SK-N-SH (cell line): ENCODE measurements around the gene LRRC59. TPM values are rescaled to one million over a fixed set of nuclear protein-coding genes. Genes with fewer than 3 reads are reported as not detected.
A peak's percentile ranks its signal among the peaks of the same experiment; 100 is the strongest.

Experiments
- CTCF ChIA-PET: fragments of 300-600, 350-600 bp; formaldehyde crosslinking; extraction: SDS; loops from one replicate; lab custom pipeline; 2021; lab: Yijun Ruan, JAX
- POLR2A ChIA-PET: fragments of 350-600 bp; sonication (Branson Sonifier 250); formaldehyde crosslinking; extraction: SDS; loops from one replicate; lab custom pipeline; 2020; ENCODE audit warnings: antibody characterized with exemption, inconsistent platforms; lab: Yijun Ruan, JAX
- DNase-seq: peaks from one replicate; pipeline ENCODE4 v3.0.0; 2012
- H2AFZ ChIP-seq: fragments of 200-600 bp; sonication (generic); 2 replicates; pipeline ENCODE4 v1.8.1; 2016; ENCODE audit warnings: antibody characterized with exemption, mild to moderate bottlenecking, low read depth
- H3F3A ChIP-seq: fragments of 200-600 bp; sonication (generic); replicated peaks from 2 replicates; pipeline ENCODE3; 2016; ENCODE audit warnings: antibody characterized with exemption, mild to moderate bottlenecking; ENCODE audit not compliant: insufficient read depth
- H3K27ac ChIP-seq, 2 experiments: fragments of 200-500 bp in 1 of 2; fragments of 200-600 bp in 1 of 2; sonication (Bioruptor generic) in 1 of 2; sonication (generic), shearing (Covaris generic) in 1 of 2; 2 replicates each; pipeline versions ENCODE4 v1.5.1 to v1.6.1; 2014 to 2016; ENCODE audit warnings: low read depth in 2 of 2, inconsistent platforms in 1 of 2, low read length in 1 of 2, mild to moderate bottlenecking in 1 of 2, mixed read lengths in 1 of 2
- H3K27me3 ChIP-seq: fragments of 200-600 bp; sonication (generic), shearing (Covaris generic); 2 replicates; pipeline ENCODE4 v1.6.1; 2016; ENCODE audit warnings: mixed run types; ENCODE audit not compliant: insufficient read depth
- H3K36me3 ChIP-seq, 2 experiments: fragments of 200-500 bp in 1 of 2; fragments of 200-600 bp in 1 of 2; sonication (Bioruptor generic) in 1 of 2; sonication (generic) in 1 of 2; replicated peaks in 1 of 2; 2 replicates each; pipeline versions ENCODE3 to v1.5.1; 2014 to 2016; ENCODE audit warnings: low read length in 1 of 2, mild to moderate bottlenecking in 1 of 2; ENCODE audit not compliant: insufficient read depth in 2 of 2, control insufficient read depth in 1 of 2
- H3K4me1 ChIP-seq, 2 experiments: fragments of 200-500 bp in 1 of 2; fragments of 200-600 bp in 1 of 2; sonication (Bioruptor generic) in 1 of 2; sonication (generic), shearing (Covaris generic) in 1 of 2; 2 replicates each; pipeline versions ENCODE4 v1.5.1 to v1.6.1; 2014 to 2016; ENCODE audit warnings: low read depth in 1 of 2, low read length in 1 of 2, mixed run types in 1 of 2; ENCODE audit not compliant: insufficient read depth in 2 of 2, control insufficient read depth in 1 of 2
- H3K4me2 ChIP-seq: fragments of 200-600 bp; sonication (generic), shearing (Covaris generic); 2 replicates; pipeline ENCODE4 v1.6.1; 2017; ENCODE audit warnings: mixed run types
- H3K4me3 ChIP-seq, 2 experiments: fragments of 200-500 bp in 1 of 2; fragments of 200-600 bp in 1 of 2; sonication (Bioruptor generic) in 1 of 2; sonication (generic), shearing (Covaris generic) in 1 of 2; 2 replicates each; pipeline versions ENCODE4 v1.5.1 to v1.8.1; 2014 to 2016; ENCODE audit warnings: low read depth in 2 of 2, inconsistent platforms in 1 of 2, low read length in 1 of 2, mild to moderate bottlenecking in 1 of 2, mixed read lengths in 1 of 2, moderate library complexity in 1 of 2
- H3K79me2 ChIP-seq: fragments of 200-600 bp; sonication (generic); 2 replicates; pipeline ENCODE4 v1.8.1; 2017; ENCODE audit warnings: mild to moderate bottlenecking; ENCODE audit not compliant: insufficient read depth
- H3K9ac ChIP-seq: fragments of 200-600 bp; sonication (generic); 2 replicates; pipeline ENCODE4 v1.6.1; 2017; ENCODE audit warnings: mixed run types
- H3K9me2 ChIP-seq: fragments of 200-600 bp; sonication (generic); 2 replicates; pipeline ENCODE4 v1.6.1; 2017; ENCODE audit warnings: mixed run types
- H3K9me3 ChIP-seq: fragments of 200-600 bp; sonication (generic); 2 replicates; pipeline ENCODE4 v1.6.1; 2017; ENCODE audit warnings: mixed run types, mild to moderate bottlenecking, moderate library complexity
- H4K20me1 ChIP-seq: fragments of 200-600 bp; sonication (generic); 2 replicates; pipeline ENCODE4 v1.6.1; 2017; ENCODE audit warnings: mild to moderate bottlenecking, mixed run types; ENCODE audit not compliant: insufficient read depth
- CHD2 ChIP-seq: fragments of 150-350 bp; IDR thresholded peaks from 2 replicates; pipeline ENCODE4 v1.6.1; 2018; ENCODE audit warnings: low read length; ENCODE audit not compliant: partially characterized antibody
- GATA2 ChIP-seq: sonication (generic); formaldehyde crosslinking; IDR thresholded peaks from 2 replicates; pipeline ENCODE4 v1.5.0; 2020; ENCODE audit warnings: mild to moderate bottlenecking, missing genetic modification reagents
- MEF2A ChIP-seq: IDR thresholded peaks from 2 replicates; pipeline ENCODE4 v1.4.0; 2012; ENCODE audit warnings: low read depth, borderline replicate concordance
- NFIC ChIP-seq: IDR thresholded peaks from 2 replicates; pipeline ENCODE4 v1.4.0; 2012; ENCODE audit warnings: borderline replicate concordance
- NRF1 ChIP-seq: IDR thresholded peaks from 2 replicates; pipeline ENCODE4 v1.6.1; 2012; ENCODE audit warnings: low read depth, mild to moderate bottlenecking, low read length
- SIN3A ChIP-seq: IDR thresholded peaks from 2 replicates; pipeline ENCODE4 v1.6.1; 2012; ENCODE audit warnings: low read depth, mild to moderate bottlenecking, low read length, moderate library complexity, borderline replicate concordance
- SMC3 ChIP-seq: IDR thresholded peaks from 2 replicates; pipeline ENCODE4 v1.6.1; 2012; ENCODE audit warnings: low read depth, low read length, improper control_type of control experiment
- TCF12 ChIP-seq: IDR thresholded peaks from 2 replicates; pipeline ENCODE4 v1.4.0; 2012
- TEAD4 ChIP-seq: IDR thresholded peaks from 2 replicates; pipeline ENCODE4 v1.4.0; 2012; ENCODE audit warnings: mild to moderate bottlenecking, borderline replicate concordance; ENCODE audit not compliant: insufficient read depth
- WGBS: methylation state at CpG from one replicate; pipeline ENCODE4 v1.1.6; 2017; ENCODE audit warnings: low lambda C conversion rate; 5-methylcytosine and 5-hydroxymethylcytosine counted together
- polyA plus RNA-seq, 3 experiments: library from polyadenylated mRNA; depleted of rRNA; stranded (reverse); fragments of >200 nt; gene quantifications; 2 replicates each; pipeline ENCODE4 v1.2.3, GENCODE V29; 2012
- TF ChIP-seq, protein P1 (sequence below): fragments of 150-350 bp; IDR thresholded peaks from 2 replicates; pipeline ENCODE4 v1.6.1; 2017; ENCODE audit warnings: antibody characterized with exemption, low read length, low read depth, borderline replicate concordance
- TF ChIP-seq, protein P2 (sequence below): IDR thresholded peaks from 2 replicates; pipeline ENCODE4 v1.4.0; 2012; ENCODE audit warnings: low read depth, borderline replicate concordance
- TF ChIP-seq, protein P3 (sequence below): IDR thresholded peaks from 2 replicates; pipeline ENCODE4; 2012

The LRRC59 gene
- polyA plus RNA-seq, 1 of the 3 experiments (the other 2 are of a cell fraction): 137 TPM

DNA sequence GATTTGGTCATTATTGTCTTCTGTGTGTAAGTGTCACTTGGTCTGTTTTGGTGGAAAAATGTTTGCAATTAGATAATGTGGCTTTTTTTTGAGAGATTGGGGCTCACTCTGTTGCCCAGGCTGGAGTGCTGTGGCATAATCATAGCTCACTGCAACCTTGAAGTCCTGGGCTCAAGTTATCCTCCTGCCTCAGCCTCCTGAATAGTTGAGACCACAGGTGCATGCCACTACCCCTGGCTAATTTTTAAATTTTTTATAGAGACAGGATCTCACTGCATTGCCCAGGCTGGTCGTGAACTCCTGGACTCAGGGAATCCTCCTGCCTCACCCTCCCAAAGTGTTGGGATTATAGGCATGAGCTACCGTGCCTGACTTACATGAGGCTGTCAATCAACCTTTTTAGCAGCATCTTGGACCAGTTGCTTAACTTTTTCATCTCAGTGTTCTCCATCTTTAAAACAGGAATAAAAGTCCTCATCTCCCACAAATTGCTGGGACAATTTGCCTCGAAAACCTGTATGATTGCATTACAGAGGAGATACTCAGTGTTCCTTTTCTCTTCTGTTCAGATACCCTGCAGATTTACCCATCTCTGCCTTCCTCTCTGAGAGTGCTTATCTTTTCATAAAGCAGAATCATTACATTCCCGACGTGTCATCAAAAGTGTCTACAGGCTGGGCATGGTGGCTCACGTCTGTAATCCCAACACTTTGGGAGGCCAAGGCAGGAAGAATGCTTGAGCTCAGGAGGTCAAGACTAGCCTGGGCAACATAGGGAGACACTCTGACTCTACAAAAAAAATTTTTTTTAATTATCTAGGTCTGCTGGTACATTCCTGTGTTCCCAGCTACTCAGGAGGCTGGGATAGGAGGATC is 47.8 kb upstream of the LRRC59 start:
- Histone ChIP-seq H3K79me2 (peaks cover 9% of the 10 kb centered on the region; the same call in 1 of the 2 replicates), H3K9me3 (no peaks in the 10 kb centered on the region), H3F3A (peaks cover 3% of the 10 kb centered on the region), H2AFZ (no peak overlapping the region), H3K27ac (no peak overlapping the region), H3K27me3 (no peaks in the 10 kb centered on the region), H3K9me2 (no peaks in the 10 kb centered on the region), H3K4me3 (no peak overlapping the region), H4K20me1 (peaks cover 9% of the 10 kb centered on the region; the same call in 1 of the 2 replicates), H3K36me3 (no peaks in the 10 kb centered on the region), H3K4me2 (no peak overlapping the region), H3K9ac (no peak overlapping the region), H3K4me1 (peaks cover 0 to 10% of the 10 kb centered on the region in 2 experiments; a peak in 1 of 4 replicates)
- DNase-seq: no peak
- WGBS: 91% methylated on average over 6 of the region's 6 CpGs
- ChIA-PET POLR2A (no interaction called here), CTCF (interaction anchor here (1.0 to 1.3 kb wide), 3 partner anchors 33 to 83 kb away, joined by 3 to 4 read pairs (median 3); no protein-coding TSS in a partner anchor)
- TF ChIP-seq NRF1 (no peak), GATA2 (CRISPR knock-in tag) (no peak), SMC3 (no peak), CHD2 (no peak), SIN3A (no peak), NFIC (no peak)
- TF ChIP-seq, protein P1, sequence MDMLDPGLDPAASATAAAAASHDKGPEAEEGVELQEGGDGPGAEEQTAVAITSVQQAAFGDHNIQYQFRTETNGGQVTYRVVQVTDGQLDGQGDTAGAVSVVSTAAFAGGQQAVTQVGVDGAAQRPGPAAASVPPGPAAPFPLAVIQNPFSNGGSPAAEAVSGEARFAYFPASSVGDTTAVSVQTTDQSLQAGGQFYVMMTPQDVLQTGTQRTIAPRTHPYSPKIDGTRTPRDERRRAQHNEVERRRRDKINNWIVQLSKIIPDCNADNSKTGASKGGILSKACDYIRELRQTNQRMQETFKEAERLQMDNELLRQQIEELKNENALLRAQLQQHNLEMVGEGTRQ: no peak
- TF ChIP-seq, protein P2, sequence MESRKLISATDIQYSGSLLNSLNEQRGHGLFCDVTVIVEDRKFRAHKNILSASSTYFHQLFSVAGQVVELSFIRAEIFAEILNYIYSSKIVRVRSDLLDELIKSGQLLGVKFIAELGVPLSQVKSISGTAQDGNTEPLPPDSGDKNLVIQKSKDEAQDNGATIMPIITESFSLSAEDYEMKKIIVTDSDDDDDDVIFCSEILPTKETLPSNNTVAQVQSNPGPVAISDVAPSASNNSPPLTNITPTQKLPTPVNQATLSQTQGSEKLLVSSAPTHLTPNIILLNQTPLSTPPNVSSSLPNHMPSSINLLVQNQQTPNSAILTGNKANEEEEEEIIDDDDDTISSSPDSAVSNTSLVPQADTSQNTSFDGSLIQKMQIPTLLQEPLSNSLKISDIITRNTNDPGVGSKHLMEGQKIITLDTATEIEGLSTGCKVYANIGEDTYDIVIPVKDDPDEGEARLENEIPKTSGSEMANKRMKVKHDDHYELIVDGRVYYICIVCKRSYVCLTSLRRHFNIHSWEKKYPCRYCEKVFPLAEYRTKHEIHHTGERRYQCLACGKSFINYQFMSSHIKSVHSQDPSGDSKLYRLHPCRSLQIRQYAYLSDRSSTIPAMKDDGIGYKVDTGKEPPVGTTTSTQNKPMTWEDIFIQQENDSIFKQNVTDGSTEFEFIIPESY: no peak

DNA sequence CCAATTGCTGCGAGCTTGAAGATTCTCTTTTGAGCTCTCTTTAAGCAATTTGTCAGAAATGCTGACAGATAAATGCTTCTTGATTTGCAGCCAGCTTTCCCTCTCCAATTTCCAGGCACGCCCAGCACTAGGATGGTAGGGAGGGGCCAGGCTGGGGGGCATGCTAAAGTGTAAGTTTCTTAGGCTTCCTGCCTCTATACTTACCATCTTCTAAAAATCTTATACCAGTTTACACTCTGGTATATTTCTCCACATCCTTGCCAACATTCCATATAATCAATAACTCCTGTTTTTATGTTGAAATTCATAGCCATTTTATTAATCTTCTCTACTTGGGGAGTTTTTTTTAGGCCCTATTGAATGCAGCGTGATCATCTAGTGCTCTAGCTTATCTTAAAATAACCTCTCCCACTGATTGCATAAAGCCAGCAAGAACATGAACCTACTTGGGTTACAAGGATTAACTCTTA is 46.2 kb upstream of the LRRC59 start:
- no peaks in the 10 kb centered on the region for H3K9me2 ChIP-seq
- H3K9ac ChIP-seq: no peak overlapping the region
- POLR2A ChIA-PET: no interaction called here
- H3K4me1 ChIP-seq: peaks cover 0 to 10% of the 10 kb centered on the region in 2 experiments; a peak in 1 of 4 replicates
- peaks cover 3% of the 10 kb centered on the region for H3F3A ChIP-seq
- H3K27ac ChIP-seq: no peak overlapping the region
- no peak overlapping the region for H2AFZ ChIP-seq
- peaks cover 9% of the 10 kb centered on the region; the same call in 1 of the 2 replicates for H3K79me2 ChIP-seq
- no peak for DNase-seq
- H3K36me3 ChIP-seq: no peaks in the 10 kb centered on the region
- 0 out of 2 replicates have a peak, but pooled peaks have one; percentile 18 for TF ChIP-seq NFIC
- TF ChIP-seq MEF2A: no peak
- TF ChIP-seq, protein P3, sequence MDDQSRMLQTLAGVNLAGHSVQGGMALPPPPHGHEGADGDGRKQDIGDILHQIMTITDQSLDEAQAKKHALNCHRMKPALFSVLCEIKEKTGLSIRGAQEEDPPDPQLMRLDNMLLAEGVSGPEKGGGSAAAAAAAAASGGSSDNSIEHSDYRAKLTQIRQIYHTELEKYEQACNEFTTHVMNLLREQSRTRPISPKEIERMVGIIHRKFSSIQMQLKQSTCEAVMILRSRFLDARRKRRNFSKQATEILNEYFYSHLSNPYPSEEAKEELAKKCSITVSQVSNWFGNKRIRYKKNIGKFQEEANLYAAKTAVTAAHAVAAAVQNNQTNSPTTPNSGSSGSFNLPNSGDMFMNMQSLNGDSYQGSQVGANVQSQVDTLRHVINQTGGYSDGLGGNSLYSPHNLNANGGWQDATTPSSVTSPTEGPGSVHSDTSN: peak; percentile 67
- no peak for TF ChIP-seq TEAD4
- no peak for TF ChIP-seq TCF12
- peak overlapping the region; percentile 17; the same call in 1 of the 2 replicates for H3K4me2 ChIP-seq
- no peak overlapping the region for H3K4me3 ChIP-seq
- CTCF ChIA-PET: interaction anchor here (0.8 to 1.5 kb wide), 8 partner anchors 10 to 243 kb away, joined by 3 to 7 read pairs (median 4); partner anchors contain the start of genes ACSF2, COL1A1 and RSAD1
- H3K9me3 ChIP-seq: no peaks in the 10 kb centered on the region
- H4K20me1 ChIP-seq: peaks cover 9% of the 10 kb centered on the region; the same call in 1 of the 2 replicates
- H3K27me3 ChIP-seq: no peaks in the 10 kb centered on the region
- WGBS: 61% methylated on average over 3 of the region's 3 CpGs
